Fibroblast of villous mesenchyme (primary cell): Measurements from ENCODE around the gene ASTL. TPM values are rescaled to one million over a fixed set of nuclear protein-coding genes. Genes with fewer than 3 reads are reported as not detected.
"Not testable (repeated sequence)": the region's sequence is repeated elsewhere in the genome, so short reads cannot be mapped to it uniquely, and the experiment has no call there.

Experiments used
- DNase-seq: peaks from one replicate; pipeline ENCODE4 v3.0.0-alpha.2; 2010; ENCODE audit warnings: low read depth
- H3K4me3 ChIP-seq: 2 replicates; pipeline ENCODE4 v1.5.1; 2011; ENCODE audit warnings: low read depth, mild to moderate bottlenecking, low read length
- CTCF ChIP-seq: IDR thresholded peaks from 2 replicates; pipeline ENCODE4 v1.5.1; 2012; ENCODE audit warnings: low read depth, mild to moderate bottlenecking, low read length; ENCODE audit not compliant: insufficient read depth
- total RNA-seq: library from RNA; depleted of rRNA; stranded (reverse); fragments of >200 nt; gene quantifications from 2 replicates; pipeline ENCODE4 v1.2.3, GENCODE V29; 2012

Gene ASTL
- total RNA-seq, 1 donor: not detected

GRCh38 chr2:96087130-96087529 lies 51.2 kb downstream of the ASTL start:
- H3K4me3 ChIP-seq: no peak overlapping the region
- DNase-seq: no peak
- TF ChIP-seq CTCF: no peak

DNA sequence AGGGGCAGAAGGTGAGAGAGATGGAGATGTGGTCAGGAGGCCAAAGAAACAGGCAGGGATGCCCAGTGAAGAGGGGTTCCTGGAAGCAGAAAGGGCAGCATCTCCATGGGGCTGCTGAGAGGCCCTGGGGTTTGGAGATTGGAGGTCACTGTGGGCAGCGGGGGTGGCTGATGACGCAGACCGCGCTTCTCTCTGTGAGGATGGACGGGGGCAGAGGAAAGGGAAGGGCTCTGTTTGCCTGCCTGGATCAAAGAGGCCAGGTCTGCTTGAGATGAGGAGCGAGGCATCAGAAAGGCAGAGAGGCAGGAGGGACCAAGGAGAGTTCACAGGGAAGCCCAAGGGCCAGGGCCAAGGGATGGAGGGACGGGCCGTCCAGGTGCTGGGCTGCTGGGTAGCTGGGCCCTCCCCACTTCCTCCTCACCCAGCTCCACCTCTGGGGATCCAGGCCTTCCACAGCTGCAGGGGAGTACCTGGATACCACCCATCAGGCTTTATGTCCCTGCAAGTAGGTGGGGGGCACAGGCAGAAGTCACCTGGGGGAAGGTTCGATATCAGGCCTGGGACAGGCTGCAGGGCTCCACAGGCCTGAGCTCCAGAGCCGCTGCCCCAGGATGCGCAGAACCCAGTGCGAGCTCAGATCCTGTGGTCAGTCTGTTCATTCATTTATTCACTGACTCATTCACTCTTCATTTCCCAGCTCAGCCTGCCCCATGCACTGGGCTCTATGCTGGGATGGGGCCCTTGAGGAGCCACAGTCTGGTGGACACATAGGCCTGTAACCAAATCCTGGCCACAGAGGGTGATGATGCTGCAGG lies 52.6 kb downstream of the ASTL start:
- no peak for DNase-seq
- no peak for TF ChIP-seq CTCF
- H3K4me3 ChIP-seq: no peak overlapping the region

GRCh38 chr2:96084858-96085518 lies 53.3 kb downstream of the ASTL start:
- H3K4me3 ChIP-seq, DNase-seq: not testable (repeated sequence)

GRCh38 chr2:96083989-96084857 lies 54.1 kb downstream of the ASTL start:
- DNase-seq: no peak
- TF ChIP-seq CTCF: no peak
- H3K4me3 ChIP-seq: no peak overlapping the region

- no peak for DNase-seq
Observed at GRCh38 chr2:96083064-96083939, 55.0 kb downstream of the ASTL start.

More at GRCh38 chr2:96083064-96083939, 55.0 kb downstream of the ASTL start:
- TF ChIP-seq CTCF: no peak
- no peak overlapping the region for H3K4me3 ChIP-seq
